ENCODE results near the gene EYS.

Gene EYS

DNA sequence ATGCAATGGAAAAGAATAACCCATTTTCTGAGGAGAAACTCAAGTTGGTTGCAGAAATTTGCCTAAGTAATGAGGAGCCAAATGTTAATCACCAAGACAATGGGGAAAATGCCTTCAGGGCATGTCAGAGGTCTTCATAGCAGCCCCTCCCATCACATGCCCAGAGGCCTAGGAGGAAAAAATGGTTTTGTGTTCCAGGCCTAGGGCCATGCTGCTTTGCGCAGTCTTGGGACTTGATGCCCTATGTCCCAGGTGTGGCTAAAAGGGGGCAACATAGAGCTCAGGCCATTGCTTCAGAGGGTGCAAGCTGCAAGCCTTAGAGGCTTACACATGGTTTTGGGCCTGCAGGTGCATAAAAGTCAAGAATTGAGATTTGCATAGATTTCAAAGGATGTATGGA is 485.9 kb downstream of the EYS start:
- no peak for DNase-seq (ENCODE audit: low spot score)

- DNase-seq (ENCODE audit: low spot score): no peak
These were observed 504.3 kb downstream of the EYS start for GRCh38 chr6:65202738-65203137.

DNA sequence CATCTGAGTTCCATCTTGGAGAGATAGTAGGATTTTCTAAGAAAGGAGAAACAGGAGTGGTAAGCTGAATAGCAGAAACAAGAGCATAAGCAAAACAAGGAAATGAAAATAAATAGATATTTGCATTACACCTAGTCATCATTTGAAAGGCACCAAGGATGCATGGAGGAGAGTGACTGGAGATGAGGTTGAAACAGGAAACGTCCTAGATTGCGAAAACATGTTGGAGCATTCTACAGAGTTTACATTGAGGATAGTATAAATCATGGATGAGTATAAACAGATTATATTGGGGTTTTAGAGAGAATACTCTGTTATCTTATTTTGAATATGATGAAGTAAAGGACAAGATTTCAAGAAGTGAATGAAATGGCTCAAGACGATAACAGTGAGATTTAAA is 507.3 kb downstream of the EYS start:
- no peak for DNase-seq (ENCODE audit: low spot score)

- no peak for DNase-seq (ENCODE audit: low spot score)
These were observed 507.9 kb downstream of the EYS start for GRCh38 chr6:65199121-65199520.

DNA sequence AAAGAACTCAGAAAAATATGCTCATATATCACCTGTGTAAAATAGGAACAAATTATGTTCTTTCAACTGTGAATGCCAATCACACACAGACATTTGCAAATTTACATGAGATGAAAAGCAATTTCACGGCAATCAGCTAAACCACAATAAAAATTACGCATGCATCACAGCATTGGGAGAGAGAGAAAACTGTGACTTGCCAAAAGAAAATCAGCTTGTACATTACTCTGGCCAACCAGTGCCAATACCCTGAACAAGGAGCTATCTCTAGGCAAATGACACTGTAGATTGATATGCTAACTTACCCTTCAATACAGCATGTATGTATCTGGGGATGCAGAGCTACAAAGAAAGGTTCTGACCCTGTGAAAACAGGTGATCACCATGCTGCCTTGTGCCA is 515.6 kb downstream of the EYS start:
- DNase-seq (ENCODE audit: low spot score): no peak

GRCh38 chr6:65189236-65189881 is 517.7 kb downstream of the EYS start:
- no peak for DNase-seq (ENCODE audit: low spot score)

DNA sequence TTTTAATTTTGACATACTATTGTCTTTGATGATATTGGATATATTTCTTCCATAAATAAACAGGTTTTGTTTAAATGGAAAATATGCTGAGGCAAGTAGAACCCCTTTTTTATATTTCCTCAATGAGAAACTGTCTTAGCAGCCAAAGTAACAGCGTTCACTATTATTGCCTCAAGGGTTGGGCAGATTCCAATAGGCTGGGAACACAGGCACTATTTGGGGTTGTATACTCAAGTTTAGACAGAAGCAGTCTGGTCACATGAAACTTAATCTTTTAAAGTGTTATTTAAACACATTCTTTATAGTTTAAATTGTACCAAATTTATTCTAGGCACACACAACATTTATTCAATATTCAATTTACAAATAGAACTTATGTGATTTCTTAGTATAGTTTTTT is 520.2 kb downstream of the EYS start:
- DNase-seq (ENCODE audit: low spot score): no peak

- peak; percentile 2 for DNase-seq (ENCODE audit: low spot score)
These were observed 524.3 kb downstream of the EYS start for GRCh38 chr6:65182681-65183080.

GRCh38 chr6:65170273-65170672 is 536.8 kb downstream of the EYS start:
- peak; percentile 30 for DNase-seq (ENCODE audit: low spot score)

GRCh38 chr6:65161661-65162060 is 545.4 kb downstream of the EYS start:
- DNase-seq (ENCODE audit: low spot score): no peak

DNA sequence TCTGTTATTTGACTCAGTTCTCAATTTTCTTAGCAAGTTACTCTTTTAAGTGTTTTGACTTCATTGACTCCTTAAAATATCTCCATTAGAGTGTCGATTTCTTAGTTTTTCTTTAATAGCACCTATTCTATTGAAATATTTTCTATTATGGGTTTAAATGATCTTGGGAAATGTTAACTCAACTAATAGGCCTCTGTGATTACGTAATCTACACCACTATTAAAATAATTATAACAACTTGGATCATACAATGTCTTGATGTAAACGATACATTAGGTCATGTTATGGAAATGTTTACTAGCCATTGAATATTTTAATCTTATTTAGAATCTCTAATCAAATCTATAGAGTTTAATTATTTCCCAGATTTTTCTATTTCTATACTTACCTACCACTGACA is 550.0 kb downstream of the EYS start:
- no peak for DNase-seq (ENCODE audit: low spot score)

DNA sequence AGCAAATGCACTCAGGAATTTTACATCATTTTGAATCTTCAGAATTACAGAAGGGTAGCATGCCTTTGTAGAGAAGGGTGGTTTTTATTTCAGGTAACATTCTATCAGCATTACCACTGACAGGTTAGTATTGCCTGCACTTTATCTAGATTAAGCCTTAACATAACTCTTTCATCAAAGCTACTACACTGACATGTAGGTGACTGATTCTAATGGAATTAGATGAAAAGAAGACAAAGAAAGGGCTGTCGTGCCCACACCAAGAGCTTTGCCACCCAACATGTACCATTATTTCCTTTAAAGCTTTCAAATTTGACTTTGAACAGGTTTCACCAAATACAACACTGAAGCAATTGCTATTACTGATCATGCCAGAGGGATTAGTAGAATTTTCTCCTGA is 551.9 kb downstream of the EYS start:
- DNase-seq (ENCODE audit: low spot score): no peak

GRCh38 chr6:65149841-65150240 is 557.2 kb downstream of the EYS start:
- no peak for DNase-seq (ENCODE audit: low spot score)

DNA sequence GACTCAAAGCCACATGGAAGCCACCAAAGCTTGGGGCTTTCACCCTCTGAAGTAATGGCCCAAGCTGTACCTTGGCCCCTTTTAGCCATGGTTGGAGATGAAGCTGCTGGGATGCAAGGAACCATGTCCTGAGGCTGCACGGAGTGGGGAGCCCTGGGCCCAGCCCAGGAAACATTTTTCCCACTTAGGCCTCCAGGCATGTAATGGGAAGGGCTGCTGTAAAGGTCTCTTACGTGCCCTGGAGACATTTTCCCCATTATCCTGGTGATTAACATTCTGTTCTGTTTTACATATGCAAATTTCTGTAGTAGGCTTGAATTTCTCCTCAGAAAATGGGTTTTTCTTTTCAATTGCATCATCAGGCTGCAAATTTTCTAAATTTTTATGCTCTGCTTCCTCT is 558.2 kb downstream of the EYS start:
- DNase-seq (ENCODE audit: low spot score): no peak

GRCh38 chr6:65135567-65135966 is 571.5 kb downstream of the EYS start:
- no peak for DNase-seq (ENCODE audit: low spot score)

DNA sequence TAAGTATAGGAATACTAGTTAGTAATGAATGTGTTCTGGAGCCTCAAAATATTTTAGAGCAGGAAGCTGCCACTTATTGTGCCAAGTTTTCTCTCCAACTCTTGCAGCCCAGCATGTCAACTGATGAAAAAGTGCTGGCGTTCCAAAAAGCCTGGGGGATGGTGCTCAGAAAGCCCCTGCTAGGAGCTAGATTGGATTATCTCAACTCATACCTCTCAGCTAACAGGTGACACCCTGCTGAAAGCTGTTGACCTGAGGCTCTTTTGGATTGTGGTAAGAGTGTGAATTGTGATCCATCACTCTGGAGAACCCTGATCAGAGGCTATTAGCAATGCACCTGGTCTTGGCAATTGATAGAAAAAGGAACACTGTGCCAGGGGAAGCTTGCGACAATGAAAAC is 580.4 kb downstream of the EYS start:
- no peak for DNase-seq (ENCODE audit: low spot score)

DNA sequence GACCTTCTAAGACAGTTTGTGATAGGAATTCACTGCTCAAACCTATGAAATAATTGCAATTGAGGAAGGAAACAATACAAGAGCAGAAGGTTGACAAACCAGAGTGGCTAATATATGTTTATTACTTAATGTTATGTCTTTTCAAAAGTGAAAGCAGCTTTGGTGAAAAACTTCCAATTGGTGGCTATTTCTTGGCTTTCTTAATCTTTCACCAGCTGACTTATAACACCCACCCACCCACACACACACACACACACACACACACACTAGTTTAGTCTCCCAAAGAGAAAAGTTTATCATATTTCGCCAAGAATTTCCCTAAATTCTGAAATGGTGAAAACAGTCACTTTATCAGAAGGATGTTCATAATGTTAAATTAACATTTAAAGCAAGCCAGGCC is 583.5 kb downstream of the EYS start:
- no peak for DNase-seq (ENCODE audit: low spot score)

GRCh38 chr6:65117817-65118409 is 589.1 kb downstream of the EYS start:
- no peak for DNase-seq (ENCODE audit: low spot score)

DNA sequence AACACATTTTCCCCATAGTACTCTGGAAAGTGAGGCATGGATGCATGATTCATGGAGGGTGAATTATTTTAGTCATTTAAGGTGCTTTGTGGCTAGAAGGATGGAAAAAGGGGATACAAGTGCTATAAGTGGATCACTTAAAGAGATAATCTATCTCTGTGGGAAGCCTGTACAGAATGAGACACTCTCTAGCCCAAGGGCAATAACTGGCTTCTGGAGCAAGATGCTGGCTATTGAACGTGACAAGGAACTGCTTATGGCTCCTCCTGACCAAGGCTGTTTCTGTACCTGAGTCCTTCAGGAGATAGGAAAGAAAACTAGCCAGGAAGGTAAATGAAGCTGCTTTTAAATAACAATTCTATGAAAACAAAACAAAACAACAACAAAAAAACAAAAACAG is 590.7 kb downstream of the EYS start:
- no peak for DNase-seq (ENCODE audit: low spot score)

DNA sequence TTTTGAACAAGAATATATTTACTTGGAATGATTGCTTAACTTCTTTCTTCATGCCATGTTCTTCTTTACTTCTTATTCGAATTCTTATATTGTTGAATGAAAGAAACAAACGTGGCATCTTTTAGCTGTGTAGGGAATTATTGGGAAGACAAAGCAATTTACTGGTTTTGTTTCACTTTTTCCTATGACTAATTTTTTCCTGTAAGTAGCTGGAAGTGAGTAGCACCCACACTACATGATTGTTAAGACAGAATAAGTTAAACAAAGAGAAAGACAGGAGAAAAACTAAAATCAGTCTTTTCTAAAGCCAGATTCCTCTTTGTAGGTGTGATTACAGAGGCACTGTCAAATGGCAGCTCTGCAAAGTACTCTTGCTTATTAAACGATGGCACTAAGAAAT is 593.4 kb downstream of the EYS start:
- DNase-seq (ENCODE audit: low spot score): peak; percentile 47

DNA sequence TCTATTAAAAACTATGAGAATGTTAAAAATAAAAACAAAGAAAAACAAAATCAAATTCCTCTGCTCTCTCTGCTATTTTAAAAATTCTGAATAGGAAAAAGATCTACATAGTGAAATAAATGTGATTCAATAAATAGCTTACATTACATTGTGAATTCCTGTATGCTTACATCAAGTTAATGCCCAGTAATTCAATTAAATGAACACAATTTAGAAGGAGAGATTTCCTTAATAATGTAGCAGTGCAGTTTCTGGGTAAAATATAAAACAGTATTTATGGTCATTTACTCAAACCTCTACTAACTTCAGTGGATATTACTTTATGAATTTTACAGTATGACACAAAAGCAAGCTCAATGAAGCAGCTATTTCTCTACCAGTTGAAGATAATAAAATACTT is 594.6 kb downstream of the EYS start:
- no peak for DNase-seq (ENCODE audit: low spot score)

GRCh38 chr6:65110031-65110430 is 597.0 kb downstream of the EYS start:
- DNase-seq (ENCODE audit: low spot score): no peak

GRCh38 chr6:65098349-65098748 is 608.7 kb downstream of the EYS start:
- DNase-seq (ENCODE audit: low spot score): no peak

DNA sequence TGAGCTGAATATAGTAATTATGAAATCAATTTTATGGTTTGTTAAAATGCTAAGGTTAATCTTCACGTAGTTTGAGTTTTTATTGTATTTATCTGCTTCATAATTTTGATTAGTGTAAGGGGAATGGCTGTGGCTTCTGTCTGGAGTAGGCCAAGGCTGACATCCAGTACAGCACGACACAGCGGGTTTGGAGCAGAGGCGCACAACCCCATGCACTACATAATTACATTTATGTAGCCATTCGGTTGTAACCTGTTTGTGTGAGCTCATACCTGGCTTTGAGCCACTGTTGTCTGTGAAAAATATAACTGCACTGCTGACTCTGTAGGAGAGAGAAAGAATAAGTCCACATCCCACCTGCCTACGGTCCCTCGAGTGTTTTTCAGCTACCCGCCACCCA is 615.5 kb downstream of the EYS start:
- DNase-seq (ENCODE audit: low spot score): no peak
